Adrenal gland (tissue), 12 donors: ENCODE results near the gene TRMU. TPM values are rescaled to one million over a fixed set of nuclear protein-coding genes. Genes with fewer than 3 reads are reported as not detected.
A peak's percentile ranks its signal among the peaks of the same experiment; 100 is the strongest.

Experiments used
- DNase-seq, 7 donors: peaks; one replicate each; pipeline ENCODE4 v3.0.0-alpha.2; 2019 to 2020
- H3K27ac ChIP-seq, 5 donors: fragments of 200-600 bp; sonication (generic) in 4 of 5; 1 replicate in 3 of 5; 2 replicates in 2 of 5; pipeline versions ENCODE4 v1.5.1 to v1.8.0; 2016 to 2020; ENCODE audit warnings: mild to moderate bottlenecking in 1 of 5
- H3K27me3 ChIP-seq: fragments of 200-600 bp; 2 replicates; pipeline ENCODE4 v1.8.0; 2021
- H3K36me3 ChIP-seq, 2 donors: fragments of 200-600 bp; replicated peaks in 1 of 2; 1 replicate in 1 of 2; 2 replicates in 1 of 2; pipeline versions ENCODE4 v1.5.1 to v1.8.0; 2018 to 2022
- H3K4me1 ChIP-seq, 2 donors: fragments of 200-600 bp; replicated peaks in 1 of 2; 1 replicate in 1 of 2; 2 replicates in 1 of 2; pipeline versions ENCODE4 v1.5.1 to v1.8.0; 2018 to 2021
- H3K4me3 ChIP-seq, 4 donors: fragments of 200-600 bp; sonication (generic) in 3 of 4; one replicate each; pipeline ENCODE4 v1.5.1; 2016 to 2018
- H3K9me3 ChIP-seq, 3 donors: fragments of 200-600 bp; sonication (generic) in 1 of 3; replicated peaks in 1 of 3; 1 replicate in 2 of 3; 2 replicates in 1 of 3; pipeline versions ENCODE4 v1.5.1 to v1.8.0; 2016 to 2021
- POLR2A ChIP-seq, 2 donors: fragments of 450-650 bp; IDR thresholded peaks; one replicate each; pipeline ENCODE4 v1.6.1; 2017; ENCODE audit warnings: antibody characterized with exemption in 2 of 2, mild to moderate bottlenecking in 2 of 2, moderate library complexity in 1 of 2
- WGBS, 4 donors: extraction: QIAGEN DNeasy Blood & Tissue Kit in 2 of 4; methylation state at CpG; one replicate each; pipeline versions ENCODE4 v1.1.5 to v1.1.7; 2013 to 2017; 5-methylcytosine and 5-hydroxymethylcytosine counted together
- intact Hi-C, 2 donors: fragments of 100-400 bp; cut with DNase I; formaldehyde crosslinking; loops; one replicate each; pipeline versions ENCODE4 v1.14.1 to v1.15.0; 2022 to 2023
- polyA plus RNA-seq, 3 donors: library from polyadenylated mRNA; stranded (reverse); fragments of 200-250 nt in 2 of 3; fragments of 350-450 nt in 1 of 3; fragmentation: Illumina TruSeq in 1 of 3; extraction: RNeasy Lipid Tissue Mini Kit (QIAGEN cat#74804) in 1 of 3; gene quantifications; one replicate each; pipeline ENCODE4 v1.2.3, GENCODE V29; 2013 to 2014
- total RNA-seq, 9 donors: library from RNA; depleted of rRNA in 4 of 9; stranded (reverse); fragments of >200 nt in 4 of 9; fragments of 120-200 nt in 1 of 9; fragmentation: NEBNext Ultra II Directional in 1 of 9; extraction: Animal tissue kit (Norgen Biotek cat#: 25700) in 1 of 9; gene quantifications; one replicate each; pipeline versions ENCODE4 v1.1.0 to v1.2.4, GENCODE V29; 2013 to 2023
- TF ChIP-seq, protein P1 (sequence below), 6 experiments: fragments of 450-650 bp in 4 of 6; fragments of 200-600 bp in 2 of 6; sonication (generic) in 1 of 6; IDR thresholded peaks; 1 replicate in 5 of 6; 2 replicates in 1 of 6; pipeline versions ENCODE4 v1.5.1 to v1.8.0; 2016 to 2021; ENCODE audit warnings: antibody characterized with exemption in 6 of 6, mild to moderate bottlenecking in 2 of 6, moderate library complexity in 1 of 6
- donor health status: healthy with polysubstance abuse.
- donor health status: Bipolar disorder and iron deficiency.
- donor health status: DM: yes; HTN: yes; CAD: no.
- donor health status: DM: no; HTN: no; CAD: no.
- donor health status: DM: no; HTN: no; CAD: no.
- donor health status: DM: yes; HTN: yes; CAD: no.

Gene TRMU
- total and polyA plus RNA-seq, 12 donors = 20.2 to 107 (median 36.5) TPM

DNA sequence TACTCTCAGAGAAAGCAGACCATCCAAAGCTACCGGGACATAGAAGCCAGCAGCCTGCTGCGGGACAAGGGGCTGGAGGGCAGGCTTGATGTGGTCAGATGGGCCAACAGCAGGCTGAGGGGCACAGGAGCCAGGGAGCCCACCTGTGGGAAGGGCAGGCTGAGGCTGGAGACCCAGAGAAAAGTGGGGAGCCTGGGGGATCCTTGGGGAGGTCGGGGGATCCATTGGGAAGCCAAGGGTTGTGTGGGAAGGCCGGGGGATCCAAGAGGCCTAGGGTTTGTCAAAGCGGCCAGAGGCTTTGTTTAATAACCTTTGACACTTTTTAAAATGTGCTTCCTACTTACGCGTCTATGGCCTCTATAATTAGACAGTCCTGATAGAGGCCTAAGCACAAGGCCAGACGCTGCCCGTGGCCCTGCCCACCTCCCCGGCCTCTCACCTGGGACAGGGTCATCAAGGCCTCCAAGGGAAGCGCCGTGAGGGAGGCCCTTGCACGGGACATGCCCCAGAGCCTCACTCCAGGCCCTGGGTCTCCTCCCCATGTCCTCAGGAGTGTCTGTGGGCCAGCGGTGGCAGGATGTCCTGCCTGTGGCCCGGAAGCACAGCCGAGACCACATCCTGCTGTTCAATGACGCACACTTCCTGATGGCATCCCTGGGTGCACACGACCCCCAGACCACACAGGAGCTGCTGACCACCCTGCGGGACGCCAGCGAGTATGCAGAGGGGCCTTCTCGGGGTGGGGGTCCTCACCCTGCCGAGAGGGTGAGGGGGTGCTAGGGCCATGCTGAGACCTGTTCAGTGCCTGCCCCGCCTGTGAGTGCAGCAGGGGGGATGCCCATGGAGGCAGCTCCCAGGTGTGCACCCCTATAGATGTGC, 47.4 kb upstream of the TRMU start:
- 69 to 80% (median 70%) methylated on average over 11 to 24 of the region's 24 CpGs for WGBS, 4 donors
- peaks cover 0 to 70% of the 10 kb centered on the region in 2 donors for H3K36me3 ChIP-seq
- intact Hi-C loops = no loop called here
- no peaks in the 10 kb centered on the region for H3K9me3 ChIP-seq
- peak in 5 of 7 donors; percentile 48 to 75 (median 56) for DNase-seq
- H3K4me3 ChIP-seq = no peak overlapping the region
- no peaks in the 10 kb centered on the region for H3K4me1 ChIP-seq
- TF ChIP-seq, protein P1, sequence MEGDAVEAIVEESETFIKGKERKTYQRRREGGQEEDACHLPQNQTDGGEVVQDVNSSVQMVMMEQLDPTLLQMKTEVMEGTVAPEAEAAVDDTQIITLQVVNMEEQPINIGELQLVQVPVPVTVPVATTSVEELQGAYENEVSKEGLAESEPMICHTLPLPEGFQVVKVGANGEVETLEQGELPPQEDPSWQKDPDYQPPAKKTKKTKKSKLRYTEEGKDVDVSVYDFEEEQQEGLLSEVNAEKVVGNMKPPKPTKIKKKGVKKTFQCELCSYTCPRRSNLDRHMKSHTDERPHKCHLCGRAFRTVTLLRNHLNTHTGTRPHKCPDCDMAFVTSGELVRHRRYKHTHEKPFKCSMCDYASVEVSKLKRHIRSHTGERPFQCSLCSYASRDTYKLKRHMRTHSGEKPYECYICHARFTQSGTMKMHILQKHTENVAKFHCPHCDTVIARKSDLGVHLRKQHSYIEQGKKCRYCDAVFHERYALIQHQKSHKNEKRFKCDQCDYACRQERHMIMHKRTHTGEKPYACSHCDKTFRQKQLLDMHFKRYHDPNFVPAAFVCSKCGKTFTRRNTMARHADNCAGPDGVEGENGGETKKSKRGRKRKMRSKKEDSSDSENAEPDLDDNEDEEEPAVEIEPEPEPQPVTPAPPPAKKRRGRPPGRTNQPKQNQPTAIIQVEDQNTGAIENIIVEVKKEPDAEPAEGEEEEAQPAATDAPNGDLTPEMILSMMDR (IDR thresholded peaks at IDR 0.05) = no peak
- TF ChIP-seq POLR2A (IDR thresholded peaks at IDR 0.05) = peak in 1 of 2 donors; percentile 23
- H3K27me3 ChIP-seq = no peaks in the 10 kb centered on the region
- H3K27ac ChIP-seq = peak overlapping the region in 4 of 5 donors; percentile 24 to 74 (median 34)

DNA sequence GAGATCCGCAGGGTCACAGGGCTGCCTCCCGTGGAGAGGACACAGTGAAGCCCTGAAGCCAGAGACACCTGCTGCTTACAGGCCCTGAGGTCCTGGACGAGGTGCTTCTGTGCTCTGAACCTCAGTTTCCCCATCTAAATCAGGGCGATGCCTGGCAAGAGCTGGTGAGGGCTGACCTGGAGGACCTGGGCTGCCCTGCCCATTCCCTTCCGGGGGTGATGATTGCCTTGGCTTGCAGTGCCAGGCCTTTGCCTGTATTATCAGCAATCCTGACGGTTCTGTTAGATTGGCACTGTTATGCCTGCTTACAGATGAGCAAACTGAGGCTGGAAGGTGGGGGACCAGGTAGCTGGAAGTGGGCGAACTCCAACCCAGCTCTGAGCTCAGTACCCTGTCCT, 46.7 kb upstream of the TRMU start:
- 82 to 97% (median 91%) methylated on average over 6 to 7 of the region's 7 CpGs for WGBS, 4 donors
- Histone ChIP-seq H3K4me1 (no peaks in the 10 kb centered on the region), H3K27ac (peak overlapping the region in 1 of 5 donors; percentile 74), H3K4me3 (no peak overlapping the region), H3K27me3 (no peaks in the 10 kb centered on the region), H3K36me3 (peaks cover 0 to 68% of the 10 kb centered on the region in 2 donors), H3K9me3 (no peaks in the 10 kb centered on the region)
- intact Hi-C loops = no loop called here
- no peak for DNase-seq
- TF ChIP-seq, protein P1 (IDR thresholded peaks at IDR 0.05) = no peak
- TF ChIP-seq POLR2A (IDR thresholded peaks at IDR 0.05) = no peak

DNA sequence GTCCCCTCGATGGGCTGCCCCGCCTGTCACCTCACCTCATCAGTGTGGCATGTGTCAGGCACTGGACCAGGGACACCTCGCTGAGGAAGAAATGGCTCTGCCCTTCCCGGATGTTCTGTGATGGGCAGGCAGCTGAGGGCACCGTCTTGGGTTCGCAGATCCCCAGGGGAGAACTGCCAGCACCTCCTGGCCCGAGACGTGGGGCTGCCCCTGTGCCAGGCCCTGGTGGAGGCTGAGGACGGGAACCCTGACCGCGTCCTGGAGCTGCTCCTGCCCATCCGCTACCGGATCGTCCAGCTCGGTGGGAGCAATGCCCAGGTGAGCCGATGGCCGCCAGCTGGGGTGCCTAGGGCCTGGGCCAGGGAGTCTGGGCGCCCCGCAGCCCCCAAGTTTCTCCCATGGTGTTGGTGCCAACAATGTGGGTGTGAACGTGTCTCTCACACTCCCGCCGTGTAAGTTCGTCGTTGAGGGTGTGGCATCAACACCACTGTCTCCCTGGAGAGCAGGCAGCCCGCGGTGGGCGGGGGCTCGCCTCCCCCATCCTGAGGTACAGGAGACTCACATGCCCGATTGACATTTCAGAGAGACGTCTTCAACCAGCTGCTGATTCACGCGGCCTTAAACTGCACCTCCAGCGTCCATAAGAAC, 46.1 kb upstream of the TRMU start:
- Histone ChIP-seq H3K4me1 (no peaks in the 10 kb centered on the region), H3K4me3 (no peak overlapping the region), H3K36me3 (peaks cover 0 to 62% of the 10 kb centered on the region in 2 donors), H3K9me3 (no peaks in the 10 kb centered on the region), H3K27me3 (no peaks in the 10 kb centered on the region), H3K27ac (no peak overlapping the region)
- intact Hi-C loops = no loop called here
- 58 to 80% (median 77%) methylated on average over 11 to 33 of the region's 33 CpGs for WGBS, 4 donors
- DNase-seq = no peak
- no peak for TF ChIP-seq POLR2A (IDR thresholded peaks at IDR 0.05)

DNA sequence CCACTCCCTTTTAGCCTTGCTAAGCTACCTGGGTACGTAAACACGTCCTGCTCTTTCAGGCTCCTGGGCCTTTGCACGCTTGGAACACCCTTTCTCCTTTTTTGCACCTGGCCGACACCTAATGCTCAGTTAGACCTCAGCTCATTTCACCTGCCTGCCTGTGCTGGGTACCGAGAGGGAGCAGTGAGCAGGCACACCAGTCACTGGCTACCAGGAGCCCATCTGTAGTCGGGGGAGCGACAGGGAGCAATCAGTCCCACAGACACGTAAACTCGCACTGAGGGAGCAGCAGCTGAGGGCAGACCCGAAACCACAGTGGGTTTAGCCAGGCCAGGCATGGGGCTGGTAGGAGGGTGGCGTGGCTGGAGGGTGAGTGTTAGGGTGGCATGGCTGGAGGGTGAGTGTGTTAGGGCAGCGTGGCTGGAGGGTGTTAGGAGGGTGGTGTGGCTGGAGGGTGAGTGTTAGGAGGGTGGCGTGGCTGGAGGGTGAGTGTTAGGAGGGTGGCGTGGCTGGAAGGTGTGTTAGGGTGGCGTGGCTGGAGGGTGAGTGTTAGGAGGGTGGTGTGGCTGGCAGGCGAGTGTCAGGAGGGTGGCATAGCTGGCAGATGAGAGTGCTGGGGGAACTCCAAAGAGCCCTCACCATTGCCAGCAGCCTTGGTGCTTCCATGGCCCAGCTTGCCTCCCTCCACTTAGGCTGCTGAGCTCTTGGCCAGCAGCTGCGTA, 45.2 kb upstream of the TRMU start:
- no peaks in the 10 kb centered on the region for H3K9me3 ChIP-seq
- WGBS, 4 donors = 92 to 96% (median 95%) methylated on average over 14 to 17 of the region's 17 CpGs
- H3K4me3 ChIP-seq = no peak overlapping the region
- no peaks in the 10 kb centered on the region for H3K27me3 ChIP-seq
- TF ChIP-seq POLR2A (IDR thresholded peaks at IDR 0.05) = no peak
- TF ChIP-seq, protein P1 (IDR thresholded peaks at IDR 0.05) = no peak
- DNase-seq = peak in 1 of 7 donors; percentile 4
- H3K27ac ChIP-seq = no peak overlapping the region
- intact Hi-C loops = loop anchor here in 1 of 2 donors (10.0 kb wide), 1 partner anchor 155 kb away; no protein-coding TSS in a partner anchor
- H3K36me3 ChIP-seq = peaks cover 0 to 53% of the 10 kb centered on the region in 2 donors
- no peaks in the 10 kb centered on the region for H3K4me1 ChIP-seq
